Suprapubic skin (tissue), 4 donors: Measurements from ENCODE around the gene RAP1A.

Experiments used
- CTCF ChIP-seq, 2 donors: fragments of 200-600 bp in 1 of 2; fragments of 450-650 bp in 1 of 2; sonication (generic) in 1 of 2; IDR thresholded peaks; one replicate each; pipeline ENCODE4 v1.5.1; 2016 to 2019; ENCODE audit warnings: antibody characterized with exemption in 2 of 2, mild to moderate bottlenecking in 1 of 2, moderate library complexity in 1 of 2
- POLR2A ChIP-seq, 2 donors: fragments of 450-650 bp; IDR thresholded peaks; one replicate each; pipeline ENCODE4 v1.6.1; 2017; ENCODE audit warnings: antibody characterized with exemption in 2 of 2, mild to moderate bottlenecking in 2 of 2, moderate library complexity in 2 of 2
- POLR2AphosphoS5 ChIP-seq, 3 donors: sonication (generic); formaldehyde crosslinking; IDR thresholded peaks; one replicate each; pipeline ENCODE4 v1.6.1; 2017; ENCODE audit warnings: antibody characterized with exemption in 3 of 3

- TF ChIP-seq CTCF (IDR thresholded peaks at IDR 0.05), result no peak
- TF ChIP-seq POLR2A (IDR thresholded peaks at IDR 0.05), result no peak
- TF ChIP-seq POLR2AphosphoS5 (IDR thresholded peaks at IDR 0.05), result no peak
Observed at GRCh38 chr1:111630567-111630966, 11.0 kb downstream of the RAP1A start.
